Body of pancreas (tissue), 4 donors: ENCODE results near the gene PFAS.

Source experiments
- CTCF ChIP-seq, 7 experiments: fragments of 450-650 bp in 4 of 7; fragments of 200-600 bp in 3 of 7; sonication (generic) in 3 of 7; IDR thresholded peaks; one replicate each; pipeline ENCODE4 v1.5.1; 2016 to 2019; ENCODE audit warnings: antibody characterized with exemption in 7 of 7
- POLR2A ChIP-seq, 3 donors: fragments of 450-650 bp; IDR thresholded peaks; one replicate each; pipeline ENCODE4 v1.6.1; 2016; ENCODE audit warnings: antibody characterized with exemption in 3 of 3, mild to moderate bottlenecking in 2 of 3

GRCh38 chr17:8294814-8295316, 45.8 kb downstream of the PFAS start:
- no peak for TF ChIP-seq POLR2A (IDR thresholded peaks at IDR 0.05)
- no peak for TF ChIP-seq CTCF (IDR thresholded peaks at IDR 0.05)
